ENCODE measurements around the gene IL3RA.

DNA sequence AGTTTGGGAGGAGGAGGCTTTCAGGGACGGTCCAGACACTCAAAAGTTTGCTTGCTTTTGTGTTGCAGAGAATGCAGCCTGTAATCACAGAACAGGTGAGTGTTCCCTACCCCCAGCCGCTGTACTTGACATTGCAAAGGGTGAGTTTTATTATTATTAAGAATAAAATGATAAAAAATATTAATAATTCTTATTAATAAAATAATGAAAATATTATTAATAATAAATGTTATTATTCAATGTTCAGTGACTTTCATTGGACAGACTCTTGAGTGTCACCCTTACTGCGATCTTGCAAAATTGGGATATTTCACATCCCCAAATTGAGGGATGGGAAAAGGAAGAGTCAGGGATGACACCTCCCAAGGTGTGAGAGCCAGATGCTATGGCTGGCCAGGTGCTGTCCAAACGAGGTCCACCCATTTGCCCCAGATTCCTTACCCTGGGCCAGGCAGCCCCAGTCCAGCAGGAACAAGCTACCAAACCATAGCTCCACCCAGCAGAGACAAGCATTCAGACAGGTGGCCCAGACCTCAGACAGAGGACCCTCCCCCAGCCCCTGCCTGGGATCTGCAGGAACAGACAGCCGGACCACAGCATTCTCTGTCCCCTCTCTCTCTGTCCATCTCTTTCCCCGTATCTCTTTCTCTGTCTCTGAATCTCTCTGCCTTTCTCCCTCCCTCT lies 22.4 kb downstream of the IL3RA start:
- no peak for TF ChIP-seq CTCF (IDR thresholded peaks at IDR 0.05)
- TF ChIP-seq POLR2A (IDR thresholded peaks at IDR 0.05): no peak
